ENCODE results near the gene JAG2.

JAG2 gene

DNA sequence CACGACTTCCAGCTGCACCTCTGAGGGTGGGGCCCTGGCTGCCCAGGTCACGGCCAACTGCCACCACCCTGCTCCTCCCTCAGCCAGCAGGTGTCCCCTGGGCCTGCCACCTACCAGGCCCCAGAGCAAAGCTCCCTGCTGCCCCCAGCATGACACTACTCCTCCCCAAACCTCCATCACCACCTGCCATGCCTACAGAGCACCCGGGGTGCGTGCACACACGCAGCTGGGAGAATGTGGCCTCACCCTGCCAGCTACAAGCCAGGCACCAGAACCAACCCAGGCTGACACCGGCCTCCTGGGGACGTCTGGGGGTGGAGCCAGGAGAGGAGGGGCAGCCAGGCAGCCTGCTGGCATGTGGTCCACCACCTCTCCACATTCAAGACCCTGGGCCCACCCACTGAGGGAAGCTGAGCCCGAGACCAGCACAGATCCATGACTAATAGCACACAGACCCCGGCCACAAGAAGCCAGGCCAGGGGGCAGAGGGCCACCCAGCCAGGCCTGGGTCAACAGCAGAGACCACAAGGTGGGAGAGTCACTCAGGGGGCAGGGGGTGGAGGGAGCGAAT, 3.4 kb downstream of the JAG2 start:
- no peak for DNase-seq (ENCODE audit: low spot score)

DNA sequence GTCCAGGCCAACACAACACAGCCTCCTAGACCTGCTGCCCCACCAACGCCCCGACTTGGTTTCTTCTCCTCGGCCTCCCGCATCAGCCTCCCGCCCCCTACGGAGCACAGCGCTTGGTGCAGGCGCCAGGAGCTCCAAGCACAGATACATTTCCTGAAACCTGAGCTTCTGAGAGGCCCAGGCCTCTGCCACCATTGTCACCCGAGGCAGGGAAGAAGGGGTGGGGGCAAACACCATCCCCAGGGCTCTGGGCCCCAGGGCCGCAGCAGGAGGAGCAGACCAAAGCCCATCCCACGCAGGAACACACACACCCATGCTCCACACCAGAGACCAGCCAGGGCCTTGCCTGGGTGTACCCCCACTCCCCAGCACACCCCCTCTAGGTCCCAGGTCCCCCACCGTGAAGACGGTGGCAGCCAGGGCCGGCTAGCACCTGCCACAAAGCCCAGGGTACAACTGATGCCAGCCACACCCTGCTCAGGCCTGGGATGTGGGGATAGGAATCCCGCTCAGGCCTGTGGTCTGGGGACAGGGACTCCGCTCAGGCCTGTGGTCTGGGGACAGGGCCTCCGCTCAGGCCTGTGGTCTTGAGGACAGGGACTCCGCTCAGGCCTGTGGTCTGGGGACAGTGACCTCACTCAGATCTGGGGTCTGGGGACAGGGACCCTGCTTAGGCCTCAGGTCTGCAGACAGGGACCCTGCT, 5.4 kb downstream of the JAG2 start:
- DNase-seq (ENCODE audit: low spot score) = no peak

DNA sequence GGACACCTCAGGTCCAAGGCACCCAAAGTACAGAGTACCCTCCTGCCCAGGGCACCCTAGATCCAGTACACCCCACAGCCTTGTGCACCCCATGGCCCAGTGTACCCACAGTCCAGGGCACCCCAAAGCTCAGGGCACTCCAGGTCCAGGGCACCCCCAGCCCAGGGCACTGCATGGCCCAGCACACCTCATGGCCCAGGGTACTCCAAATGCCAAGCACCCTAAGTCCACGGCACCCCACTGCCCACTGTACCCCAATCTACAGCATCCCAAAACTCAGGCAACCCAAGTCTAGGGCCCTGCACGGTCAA, 6.0 kb downstream of the JAG2 start:
- no peak for DNase-seq (ENCODE audit: low spot score)

DNA sequence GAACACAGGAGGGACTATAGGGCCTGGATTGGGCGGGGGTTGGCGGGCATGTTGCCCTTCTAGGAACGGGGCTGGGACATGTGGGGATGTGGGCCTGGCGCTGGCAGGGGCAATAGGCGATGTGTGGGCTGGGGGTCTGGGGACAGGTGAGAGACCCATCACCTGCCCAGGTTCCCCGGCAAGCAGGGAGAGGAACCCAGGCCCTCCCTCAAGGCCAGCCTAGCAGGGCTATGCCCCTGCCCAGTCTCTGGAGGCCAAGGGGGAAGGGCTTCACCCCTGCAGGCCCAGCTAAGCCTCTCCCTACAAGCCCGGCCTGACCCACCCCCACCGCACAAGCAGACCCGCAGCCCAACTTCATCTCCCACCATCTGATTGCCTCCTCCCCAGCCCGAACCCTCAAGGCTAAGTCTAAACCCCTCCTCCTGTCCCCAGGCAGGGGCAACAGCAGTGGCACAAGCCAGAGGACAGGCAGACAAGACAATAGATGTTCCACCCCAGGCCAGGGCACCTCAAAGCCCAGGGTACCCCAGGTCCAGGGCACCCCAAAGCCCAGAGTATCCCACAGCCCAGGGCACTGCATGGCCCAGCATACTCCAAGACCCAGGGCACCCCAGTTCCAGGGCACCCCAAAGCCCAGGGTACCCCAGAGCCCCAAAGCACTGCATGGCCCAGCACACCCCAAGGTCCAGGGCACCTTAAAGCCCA, 6.5 kb downstream of the JAG2 start:
- DNase-seq (ENCODE audit: low spot score) = peak; percentile 14

DNA sequence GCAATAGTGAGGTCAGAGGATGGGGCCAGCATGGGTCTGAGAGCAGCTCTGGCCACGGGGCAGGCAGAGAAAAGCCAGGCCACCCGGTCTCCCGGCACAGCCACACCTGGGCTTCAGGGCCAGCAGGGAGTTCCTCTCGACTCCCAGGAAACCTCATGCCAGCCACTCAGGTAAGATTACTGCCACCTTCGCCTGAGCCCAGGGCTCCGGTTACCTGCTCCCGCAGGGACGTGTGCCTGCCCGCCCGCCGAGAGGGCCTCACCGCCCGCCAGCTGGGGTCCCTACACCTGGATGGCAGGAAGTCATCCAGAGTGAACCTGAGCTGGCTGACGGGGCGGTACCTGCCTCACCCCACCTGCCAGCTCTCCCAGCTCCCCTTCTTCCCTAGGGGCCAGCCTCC, 7.3 kb downstream of the JAG2 start:
- DNase-seq (ENCODE audit: low spot score) = no peak

DNA sequence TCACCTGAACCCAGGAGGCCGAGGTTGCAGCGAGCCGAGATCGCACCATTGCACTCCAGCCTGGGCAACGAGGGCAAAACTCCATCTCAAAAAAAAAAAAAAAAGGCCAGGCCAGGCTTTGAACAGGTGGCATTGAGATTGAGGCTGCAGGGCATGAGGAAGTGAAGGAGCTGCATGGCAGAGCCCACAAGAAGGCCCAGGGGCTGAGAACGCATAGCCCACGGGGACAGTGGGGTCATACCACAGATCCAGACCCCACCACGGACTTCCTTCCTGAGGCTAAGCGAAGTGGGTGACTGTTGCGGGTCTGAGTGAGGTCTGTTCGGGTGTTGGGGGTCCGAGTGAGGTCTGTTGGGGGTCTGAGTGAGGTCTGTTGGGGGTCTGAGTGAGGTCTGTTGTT, 7.8 kb downstream of the JAG2 start:
- no peak for DNase-seq (ENCODE audit: low spot score)

DNA sequence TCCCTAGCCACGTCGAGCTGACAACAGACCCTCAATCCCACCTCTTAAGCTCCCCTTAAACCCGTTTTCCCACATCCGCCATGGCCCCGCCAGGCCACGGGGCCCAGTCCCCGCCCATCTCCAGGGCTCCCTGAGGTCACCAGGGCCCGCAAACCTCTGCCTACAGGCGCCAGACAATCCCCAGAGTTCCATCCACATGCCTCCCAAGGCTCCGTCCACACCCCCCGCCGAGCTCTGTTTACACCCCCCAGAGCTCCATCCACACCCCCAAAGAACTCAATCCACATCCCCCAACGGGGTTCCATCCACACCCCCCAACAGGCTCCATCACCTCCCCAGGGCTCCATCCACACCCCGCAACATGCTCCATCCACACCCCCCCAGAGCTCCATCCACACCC, 9.2 kb downstream of the JAG2 start:
- no peak for DNase-seq (ENCODE audit: low spot score)

DNA sequence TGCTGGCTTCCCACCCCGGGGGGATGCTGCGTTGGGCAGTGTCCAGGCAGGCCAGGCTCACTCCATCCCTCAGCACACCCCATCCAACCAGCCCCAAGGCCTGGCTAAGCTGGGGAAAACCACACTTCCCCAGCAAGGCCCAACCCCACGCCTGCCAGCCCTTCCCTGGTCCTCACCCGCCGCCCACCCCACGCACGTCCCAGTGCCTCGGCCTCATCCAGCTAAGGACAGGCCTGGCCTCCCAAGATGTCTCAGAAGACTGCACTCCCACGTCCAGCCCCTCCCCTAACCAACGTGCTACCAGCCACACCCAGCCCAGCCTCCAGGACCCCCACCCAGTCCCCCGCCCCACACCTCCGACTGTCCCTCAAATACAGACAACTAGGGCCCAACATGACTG, 9.8 kb downstream of the JAG2 start:
- no peak for DNase-seq (ENCODE audit: low spot score)

DNA sequence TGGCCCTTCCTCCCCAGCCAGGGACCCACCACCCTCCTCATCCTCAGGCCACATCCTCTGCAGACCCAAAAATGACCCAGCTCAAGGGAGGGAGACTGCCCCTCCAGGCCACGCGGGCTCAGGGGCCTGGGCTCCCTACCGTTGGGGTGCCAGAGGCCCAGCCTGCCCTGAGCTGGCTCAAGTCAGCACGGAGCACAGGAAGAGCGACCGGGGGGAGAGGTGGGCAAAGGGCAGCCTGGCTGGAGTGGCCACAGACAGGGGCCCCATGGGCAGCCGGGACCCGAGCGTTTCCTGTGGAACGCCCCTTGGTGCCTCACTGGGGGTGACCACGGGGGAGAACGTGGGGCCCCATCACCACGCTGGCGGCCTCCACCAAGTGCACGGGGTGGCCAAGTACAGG, 10.7 kb downstream of the JAG2 start:
- DNase-seq (ENCODE audit: low spot score) = no peak

DNA sequence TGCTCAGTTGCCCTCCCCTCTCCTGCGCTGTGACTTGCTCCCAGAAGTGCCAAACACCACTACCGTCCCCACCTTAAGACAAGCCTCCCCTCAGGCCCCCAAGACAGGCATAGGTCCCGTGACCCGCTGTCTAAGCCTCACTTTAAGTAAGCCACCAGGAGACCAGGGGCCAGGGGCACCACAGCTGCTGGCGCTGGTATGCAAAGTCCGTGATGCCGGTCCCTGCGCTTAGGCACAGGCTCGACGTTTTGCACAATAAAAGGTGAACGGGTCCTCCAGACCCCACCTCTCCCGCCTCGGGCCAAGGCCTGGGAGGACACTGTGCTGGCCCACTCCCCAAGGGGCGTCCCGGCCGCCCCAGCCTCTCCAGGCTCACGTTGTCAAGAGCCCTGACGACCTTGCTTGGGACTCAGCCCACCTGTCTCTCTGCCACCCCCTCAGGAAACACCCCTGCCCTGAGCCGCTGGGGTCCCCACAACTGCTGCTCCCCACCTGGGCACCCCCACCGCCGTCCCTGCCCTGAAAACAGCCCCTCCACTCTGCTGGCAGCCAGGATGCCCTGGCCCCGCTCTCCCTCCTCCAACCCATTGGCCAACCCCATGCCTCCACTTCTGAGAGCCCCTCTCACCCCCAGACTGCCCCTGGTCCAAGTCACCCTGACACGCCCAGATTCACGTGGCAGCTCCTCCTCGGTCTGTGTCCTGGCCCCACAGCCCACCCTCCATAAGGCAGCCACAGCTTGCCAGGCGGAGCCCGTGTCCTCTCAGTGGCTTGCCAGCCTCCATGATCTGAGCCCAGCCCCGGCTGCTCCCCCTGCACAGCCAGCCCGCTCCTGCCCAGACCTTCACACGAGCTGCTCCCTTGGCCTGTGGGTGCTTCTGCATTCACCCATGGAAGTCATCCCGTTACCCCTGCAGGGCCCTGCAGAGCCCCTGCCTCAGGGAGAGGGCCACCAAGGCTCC, 11.9 kb downstream of the JAG2 start:
- no peak for DNase-seq (ENCODE audit: low spot score)

DNA sequence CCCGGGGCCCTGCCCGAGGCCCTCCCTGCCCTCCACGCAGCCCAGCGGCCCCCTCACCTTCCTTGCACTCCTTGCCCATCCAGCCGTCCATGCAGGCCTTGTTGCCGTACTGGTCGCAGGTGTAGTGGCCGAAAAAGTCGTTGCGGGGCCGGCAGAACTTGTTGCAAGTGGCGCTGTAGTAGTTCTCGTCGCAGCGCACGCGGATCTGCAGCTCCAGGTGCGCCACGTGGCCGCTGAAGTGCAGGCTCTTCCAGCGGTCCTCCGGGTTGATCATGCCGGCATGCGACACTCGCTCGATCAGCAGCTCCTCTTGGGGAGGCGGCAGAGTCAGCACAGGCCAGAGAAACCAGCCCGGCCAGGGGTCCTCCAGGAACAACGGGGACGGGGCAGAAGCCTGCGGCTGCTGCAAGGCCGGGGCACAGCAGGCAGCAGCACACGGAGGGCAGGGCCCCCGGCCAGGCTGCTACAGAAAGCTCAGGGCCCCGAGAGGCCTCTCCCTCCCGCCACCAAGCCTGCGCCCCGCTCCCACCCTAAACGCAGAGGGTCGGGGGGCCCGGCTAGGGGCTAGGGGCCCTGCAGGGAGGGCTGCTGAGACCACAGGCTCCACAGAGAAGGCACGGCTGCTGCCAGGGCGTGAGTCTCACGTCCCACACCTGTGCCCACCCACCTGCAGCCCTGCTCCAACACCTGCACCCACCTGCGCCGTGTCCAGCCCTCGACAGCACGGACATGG, 12.7 kb downstream of the JAG2 start:
- DNase-seq (ENCODE audit: low spot score) = no peak

DNA sequence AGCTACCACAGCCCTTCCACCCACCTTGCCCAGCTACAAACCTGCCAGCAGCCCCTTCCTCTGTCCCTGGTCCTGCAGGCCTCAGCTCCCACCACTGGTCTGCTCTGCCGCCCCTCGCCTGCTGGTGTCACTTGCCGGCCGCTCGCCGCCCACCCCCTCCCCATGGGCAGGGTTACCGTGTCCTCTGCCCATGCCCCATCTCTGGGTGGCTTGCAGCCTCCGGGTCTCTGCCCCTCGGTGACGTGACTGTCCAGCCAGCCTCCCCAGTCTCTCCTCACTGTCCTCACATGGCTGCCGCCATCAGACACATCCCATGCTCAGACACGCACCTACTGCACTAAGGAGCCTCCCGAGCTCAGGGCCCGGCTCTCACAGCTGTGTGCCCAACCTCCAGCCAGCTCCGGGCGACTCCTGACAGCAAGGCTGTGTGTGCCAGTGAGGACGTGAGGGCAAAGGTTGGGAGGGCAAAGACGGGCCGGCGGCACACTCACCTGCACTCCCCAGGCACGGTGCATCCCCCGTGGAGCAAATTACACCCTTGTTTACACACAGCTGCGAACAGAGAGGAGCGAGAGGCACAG, 13.4 kb downstream of the JAG2 start:
- DNase-seq (ENCODE audit: low spot score) = no peak

DNA sequence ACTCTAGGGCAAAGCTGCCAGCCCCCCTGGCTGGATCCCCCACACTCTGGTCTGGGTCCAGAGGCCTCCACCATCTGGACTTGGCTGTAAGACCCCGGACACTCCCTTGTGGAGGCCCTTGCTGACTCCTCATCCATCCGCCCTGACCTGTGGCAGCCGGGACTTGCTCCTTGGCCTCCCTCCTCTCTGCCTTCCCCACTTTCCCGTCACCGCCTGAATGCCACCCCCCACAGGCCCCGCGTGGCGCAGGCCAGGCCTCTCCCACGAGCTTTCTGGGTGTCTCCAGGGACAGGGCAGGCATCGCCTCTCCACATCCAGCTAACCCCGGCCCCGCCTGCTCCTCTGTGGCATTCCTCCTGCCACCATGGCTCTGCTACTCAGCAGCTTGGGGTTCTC, 14.1 kb downstream of the JAG2 start:
- no peak for DNase-seq (ENCODE audit: low spot score)

DNA sequence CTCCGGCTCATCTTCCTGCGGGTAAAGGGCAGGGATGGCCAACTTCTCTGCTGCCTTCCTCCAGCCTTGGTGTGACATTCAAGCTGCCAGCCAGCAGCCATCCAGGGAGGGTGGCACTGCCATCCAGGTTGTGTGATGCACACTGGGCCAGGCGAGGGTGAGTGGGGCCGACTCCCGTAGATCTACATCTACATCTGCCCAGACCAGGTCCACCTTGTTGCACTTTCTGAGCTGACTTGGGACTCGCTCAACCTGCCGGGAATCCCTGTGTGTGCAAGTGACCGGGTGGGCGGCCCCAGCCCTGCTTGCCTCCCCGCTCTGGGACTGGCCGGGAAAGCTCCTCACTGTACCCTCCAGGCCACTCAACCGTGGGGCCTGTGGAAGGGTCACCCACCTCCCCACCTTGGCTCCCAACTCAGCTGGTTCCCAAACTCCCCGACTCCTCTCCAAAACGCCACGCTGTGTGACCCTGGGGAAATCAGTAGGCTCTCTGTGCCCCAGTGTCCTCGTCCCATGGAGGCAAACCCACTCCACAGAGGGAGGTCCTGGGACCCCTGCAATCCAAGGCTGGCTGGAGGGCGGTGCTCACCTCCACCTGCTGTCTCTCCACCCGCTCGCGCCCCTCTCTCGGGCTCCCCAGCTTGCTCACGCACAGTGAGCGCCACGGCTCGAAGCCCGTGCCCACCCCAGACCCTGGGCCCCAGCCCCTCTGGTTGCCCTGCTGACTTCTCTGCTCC, 14.7 kb downstream of the JAG2 start:
- DNase-seq (ENCODE audit: low spot score) = no peak

DNA sequence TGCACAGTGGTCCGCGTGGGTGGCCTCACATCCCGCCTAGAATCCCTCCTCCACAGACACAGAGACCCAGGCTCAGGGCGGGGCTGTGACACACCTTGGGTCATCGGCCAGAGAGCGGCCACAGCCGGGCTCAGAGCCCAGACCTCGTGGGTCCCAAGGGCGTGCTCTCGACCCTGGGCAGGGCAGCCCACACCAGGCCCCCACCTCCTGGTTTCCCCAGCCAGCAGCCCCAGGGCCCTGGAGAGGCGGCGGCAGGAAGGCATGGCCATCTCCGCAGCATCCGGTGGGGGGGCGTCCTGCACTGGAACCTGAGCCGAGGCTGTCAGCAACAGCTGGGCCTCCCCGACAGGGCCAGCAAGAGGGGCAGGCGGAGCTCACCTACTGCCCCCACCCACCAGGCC, 15.2 kb downstream of the JAG2 start:
- DNase-seq (ENCODE audit: low spot score) = no peak

DNA sequence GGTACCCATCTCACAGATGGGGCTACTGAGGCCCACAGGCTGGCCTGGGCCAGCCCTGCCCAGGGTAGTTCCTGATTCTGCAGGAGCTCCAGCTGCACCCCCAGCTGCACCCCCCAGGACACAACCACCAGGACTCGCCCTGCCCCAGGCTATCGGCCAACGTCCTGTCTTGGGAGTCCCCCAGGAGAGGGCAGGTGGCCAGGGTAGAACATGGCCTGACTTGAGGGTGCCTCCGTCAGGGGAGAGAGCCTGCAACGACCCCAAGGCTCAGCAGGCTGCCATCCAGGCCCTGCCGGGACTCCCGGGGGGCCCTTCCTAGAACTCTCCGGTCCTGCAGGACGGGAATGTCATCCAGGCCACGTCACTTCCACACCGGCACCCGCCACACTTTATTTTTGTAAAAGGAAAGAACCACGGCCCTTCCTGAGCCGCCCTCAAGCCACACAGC, 15.8 kb downstream of the JAG2 start:
- DNase-seq (ENCODE audit: low spot score) = no peak

DNA sequence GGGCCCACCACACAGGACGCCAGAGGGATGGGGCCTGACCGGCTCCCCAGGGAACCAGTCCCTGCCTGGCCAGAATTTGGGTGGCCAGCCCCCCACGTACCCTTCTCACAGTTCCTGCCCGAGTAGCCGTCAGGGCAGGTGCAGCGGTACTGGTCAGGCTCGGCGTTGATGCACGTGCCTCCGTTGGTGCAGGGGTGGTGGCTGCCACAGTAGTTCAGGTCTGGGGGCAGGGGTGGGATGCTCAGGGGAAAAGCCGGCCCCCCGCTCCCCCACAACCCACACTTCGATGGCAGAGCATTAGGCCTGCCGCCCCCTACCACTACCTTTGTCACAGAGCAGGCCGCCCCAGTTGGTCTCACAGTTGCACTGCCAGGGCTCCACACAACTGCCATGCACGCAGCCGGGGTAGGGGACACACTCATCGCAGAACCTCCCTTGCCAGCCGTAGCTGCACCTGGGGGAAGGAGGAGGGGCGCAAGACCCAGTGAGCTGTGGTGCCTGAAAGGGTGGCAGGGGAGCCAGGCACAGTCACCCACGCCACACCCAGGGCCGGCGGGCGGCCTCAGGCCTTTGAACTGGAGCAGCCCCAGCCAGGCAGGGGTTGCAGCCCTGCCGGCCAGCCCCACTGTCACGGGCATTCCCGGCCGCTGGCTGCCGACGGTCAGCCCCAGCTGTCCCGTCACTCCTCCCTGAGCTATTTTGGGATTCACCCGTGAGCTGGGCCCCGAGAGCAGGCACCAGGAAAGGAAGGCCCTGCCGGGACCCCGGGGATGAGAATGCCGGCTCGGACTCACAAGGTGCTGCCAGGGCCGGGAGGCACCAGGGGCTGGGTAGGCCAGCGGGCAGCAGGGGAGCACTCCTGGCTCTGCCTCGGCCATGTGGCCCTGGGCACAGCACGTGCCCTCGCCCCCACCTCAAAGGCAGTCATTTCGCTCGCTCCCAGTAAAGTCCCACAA, 16.5 kb downstream of the JAG2 start:
- no peak for DNase-seq (ENCODE audit: low spot score)

DNA sequence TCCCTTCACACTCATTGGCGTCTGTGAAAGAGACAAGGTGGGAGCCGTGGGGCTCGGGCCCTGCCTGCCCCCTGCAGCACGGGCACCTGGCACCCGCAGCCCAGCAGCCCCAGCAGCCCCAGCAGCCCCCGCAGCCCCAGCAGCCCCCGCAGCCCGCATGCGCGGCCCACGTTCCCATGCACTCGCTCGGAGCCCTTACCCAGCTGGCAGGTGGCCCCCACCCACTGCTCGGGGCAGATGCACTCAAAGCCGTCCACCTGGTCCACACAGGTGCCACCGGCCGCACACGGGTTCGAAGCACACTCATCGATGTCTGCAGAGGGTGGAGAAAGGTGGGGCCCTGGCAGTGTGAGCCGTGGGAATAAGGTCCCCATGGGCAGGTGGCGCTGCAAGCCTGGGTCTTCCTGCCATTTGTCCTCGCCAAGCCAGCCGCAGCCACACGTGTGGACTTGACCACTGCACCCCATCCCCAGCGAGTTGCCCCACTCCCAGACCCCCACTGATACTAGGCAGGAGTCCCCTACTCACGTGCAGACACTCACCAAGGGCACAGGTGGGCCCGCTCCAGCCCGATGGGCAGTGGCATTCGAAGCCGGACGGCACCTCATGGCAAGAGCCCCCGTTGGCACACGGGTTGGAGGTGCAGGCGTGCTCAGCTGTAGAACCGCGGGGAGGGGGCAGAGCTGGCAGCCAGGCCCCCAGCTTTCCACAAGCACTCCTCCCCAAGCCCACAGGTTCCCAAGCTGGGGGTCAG, 17.3 kb downstream of the JAG2 start:
- DNase-seq (ENCODE audit: low spot score) = no peak
